Effector CD8-positive, alpha-beta T cell (primary cell): Measurements from ENCODE around the gene NFIC.
A peak's percentile ranks its signal among the peaks of the same experiment; 100 is the strongest.

Source experiments
- DNase-seq: peaks from one replicate; lab custom pipeline; 2025; lab: John Stamatoyannopoulos, UW

Gene NFIC

DNA sequence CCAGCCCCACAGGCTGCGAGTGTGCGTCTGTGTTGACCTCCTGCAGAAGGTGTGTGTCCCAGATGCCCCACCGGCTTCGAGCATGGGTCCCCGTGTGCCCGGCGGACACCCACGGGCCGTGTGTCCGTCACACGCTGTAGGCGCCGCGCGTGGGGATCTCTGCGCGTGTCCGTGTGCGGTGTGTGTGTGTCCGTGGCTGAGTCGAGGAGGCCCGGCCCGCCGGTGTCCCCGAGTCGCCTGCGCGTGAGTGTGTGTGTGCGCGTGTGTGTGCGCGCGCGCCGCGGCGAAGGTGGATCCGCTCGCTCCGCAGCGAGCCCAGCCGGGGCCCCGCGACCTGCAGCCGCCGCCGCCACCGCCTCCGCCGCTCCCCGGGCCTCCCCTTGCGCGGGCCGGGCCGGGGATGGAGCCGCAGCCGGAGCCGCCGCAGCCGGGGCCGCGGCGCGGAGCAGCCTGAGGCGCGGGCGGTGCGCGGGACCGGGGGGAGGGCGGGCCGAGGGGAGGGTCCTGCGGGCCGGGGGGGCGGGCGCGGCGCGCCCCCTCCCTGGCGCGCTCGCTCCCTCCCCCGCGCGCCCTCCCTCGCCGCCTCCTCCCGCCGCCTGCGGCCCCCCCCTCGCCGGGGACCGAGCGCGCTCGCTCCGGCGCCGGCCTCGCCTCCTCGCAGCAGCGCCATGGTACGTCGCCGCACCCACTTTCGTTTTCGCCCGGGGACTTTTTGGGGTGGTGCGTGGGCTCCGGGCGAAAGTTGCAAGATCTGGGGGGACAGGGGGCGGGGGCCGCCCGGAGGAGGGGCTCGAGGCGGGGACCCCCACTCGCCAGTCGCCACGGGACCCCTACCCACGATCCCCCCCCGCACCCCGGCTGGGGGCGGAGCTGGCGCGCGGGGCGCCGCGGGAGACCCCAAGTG, 7.1 kb upstream of the NFIC start:
- peak; percentile 46 for DNase-seq

DNA sequence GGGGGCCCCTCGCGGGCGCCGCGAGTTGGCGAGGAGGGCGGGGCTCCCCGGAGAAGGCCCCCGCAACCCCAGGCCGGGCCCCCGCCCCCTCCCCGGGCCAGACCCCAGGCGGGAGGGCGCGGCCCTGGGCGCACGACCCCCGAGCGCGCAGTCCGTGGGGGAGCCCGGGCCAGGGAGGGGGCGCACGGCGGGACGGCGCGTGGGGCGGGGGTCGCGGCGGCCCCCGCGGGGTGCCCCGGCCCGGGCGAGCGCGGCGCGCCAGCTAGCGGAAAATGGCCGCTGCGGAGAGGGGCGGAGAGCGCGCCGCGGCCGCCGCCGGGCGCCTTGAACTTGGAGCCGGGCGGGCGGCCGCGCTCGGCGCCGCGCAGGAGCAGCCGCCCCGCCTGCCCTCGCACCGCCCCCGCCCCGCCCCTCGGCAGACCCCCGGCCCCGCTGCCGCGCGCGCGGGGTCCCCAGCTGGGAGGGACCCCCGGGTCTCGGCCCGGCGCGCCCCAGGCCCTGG, 6.4 kb upstream of the NFIC start:
- no peak for DNase-seq

DNA sequence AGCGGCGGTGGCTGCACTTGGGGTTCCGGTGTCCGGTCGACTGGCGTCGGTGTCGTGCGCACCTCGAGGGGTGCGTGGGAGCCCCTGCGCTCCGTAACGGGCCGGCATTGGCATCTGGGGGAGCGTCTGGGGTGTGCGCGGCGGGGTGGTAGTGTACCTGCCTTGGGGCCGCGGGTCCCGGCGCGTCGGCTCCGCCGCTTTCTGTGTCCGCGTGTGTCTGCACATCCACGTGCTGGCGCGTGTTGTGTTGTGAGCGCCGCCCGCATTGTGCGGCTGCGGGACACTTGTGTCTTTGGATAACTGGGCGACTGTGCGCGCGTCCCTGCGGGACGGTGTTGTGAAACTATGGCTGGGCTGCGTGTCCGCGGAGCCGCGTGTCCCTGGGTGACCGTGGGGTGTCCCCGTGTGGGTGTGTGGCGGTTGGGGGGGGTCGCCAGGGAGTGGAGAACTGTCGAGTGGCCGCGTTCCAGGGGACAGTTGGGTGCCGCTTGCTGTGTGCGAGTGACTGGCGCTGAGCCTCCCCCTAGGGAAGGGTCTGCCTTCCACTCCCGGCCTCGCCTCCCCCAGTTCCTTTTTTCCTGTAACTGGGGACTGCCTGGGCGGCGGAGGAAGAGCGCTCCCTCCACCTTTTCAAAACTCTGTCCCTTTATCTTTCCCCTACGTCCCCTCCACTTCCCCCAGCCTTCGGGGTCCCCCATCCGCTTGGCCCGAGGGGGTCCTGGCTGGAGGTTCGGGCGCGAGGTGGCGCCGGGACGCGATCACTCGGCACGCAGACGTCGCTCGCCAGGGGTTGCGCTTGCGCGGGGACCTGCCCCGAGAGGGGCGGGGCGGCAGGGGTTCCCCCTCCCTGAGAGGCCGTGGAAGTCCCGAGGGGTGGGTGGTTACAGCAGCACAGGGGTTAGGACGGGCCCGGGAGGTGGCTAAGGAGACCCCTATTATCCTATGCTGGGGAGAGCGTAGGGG, 5.7 kb upstream of the NFIC start:
- peak; percentile 65 for DNase-seq

DNA sequence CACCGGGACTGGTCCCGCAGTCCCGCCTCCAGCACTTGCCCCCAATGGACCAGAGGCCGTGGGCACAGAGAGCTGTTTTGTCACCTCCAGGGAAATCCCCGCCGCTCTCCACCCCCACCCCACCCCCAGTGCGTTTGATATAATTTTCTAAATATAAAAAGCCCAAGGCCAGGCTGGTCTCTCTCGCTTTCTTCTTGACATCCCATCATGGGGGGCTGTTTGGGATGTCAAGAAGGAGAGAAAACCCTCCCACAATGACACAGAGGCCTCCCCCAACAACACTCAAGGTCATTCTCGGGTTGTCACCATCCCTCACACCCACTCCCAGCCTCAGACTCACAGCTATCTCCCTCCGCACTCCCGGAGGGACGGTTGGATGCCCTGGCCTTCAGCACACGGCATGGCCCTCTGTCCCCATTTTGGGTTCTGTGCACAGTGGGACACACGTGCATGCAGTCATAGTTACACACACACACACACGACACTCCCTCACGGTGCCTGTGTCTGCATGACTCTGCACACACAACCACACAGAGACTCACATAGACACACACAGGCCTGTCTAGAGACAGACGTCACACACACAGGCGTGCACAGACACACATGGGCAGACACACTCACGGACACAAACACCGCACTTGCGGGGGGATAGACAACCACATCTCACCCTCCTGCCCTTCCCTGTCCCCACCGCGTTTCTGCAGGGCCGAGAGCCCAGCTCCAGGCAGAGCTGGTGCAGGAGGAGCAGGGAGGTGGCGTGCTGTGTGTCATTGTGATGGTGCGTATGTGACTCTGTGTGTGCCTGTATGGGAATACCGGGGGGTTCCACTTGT, 4.8 kb upstream of the NFIC start:
- DNase-seq, result no peak

DNA sequence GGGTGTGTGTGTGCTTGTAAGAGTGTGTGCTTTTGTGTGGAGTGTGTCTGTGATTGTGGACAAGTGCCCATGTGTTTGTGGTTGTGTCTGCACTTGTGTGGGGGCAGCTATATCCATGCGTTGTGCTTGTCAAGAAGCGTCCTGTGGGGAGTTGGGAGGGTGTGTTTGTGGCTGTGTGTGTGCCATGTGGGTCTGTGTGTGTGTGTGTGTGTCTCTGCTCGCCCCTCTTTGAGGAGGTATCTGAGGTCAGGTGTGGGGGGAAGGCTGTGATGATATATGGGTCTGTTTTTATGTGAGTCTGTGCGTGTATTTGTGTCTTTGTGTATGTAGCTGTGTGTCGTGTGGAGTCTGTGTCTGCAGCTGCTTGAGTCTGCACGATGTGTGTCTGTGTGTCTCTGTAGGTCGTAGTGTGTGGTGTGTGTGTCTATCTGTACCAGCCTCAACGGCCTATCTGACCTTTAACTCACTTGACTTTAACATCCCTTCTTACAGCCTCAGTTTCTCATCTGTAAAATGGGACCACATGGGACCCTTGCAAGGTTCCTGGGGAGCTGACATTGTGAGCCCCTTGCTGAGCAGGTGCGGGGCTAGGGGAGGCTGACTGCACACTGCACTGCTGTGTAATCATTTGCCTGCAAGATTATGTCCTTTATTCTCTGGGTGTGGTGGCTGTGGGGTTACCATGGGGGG, 4.0 kb upstream of the NFIC start:
- DNase-seq, result no peak

DNA sequence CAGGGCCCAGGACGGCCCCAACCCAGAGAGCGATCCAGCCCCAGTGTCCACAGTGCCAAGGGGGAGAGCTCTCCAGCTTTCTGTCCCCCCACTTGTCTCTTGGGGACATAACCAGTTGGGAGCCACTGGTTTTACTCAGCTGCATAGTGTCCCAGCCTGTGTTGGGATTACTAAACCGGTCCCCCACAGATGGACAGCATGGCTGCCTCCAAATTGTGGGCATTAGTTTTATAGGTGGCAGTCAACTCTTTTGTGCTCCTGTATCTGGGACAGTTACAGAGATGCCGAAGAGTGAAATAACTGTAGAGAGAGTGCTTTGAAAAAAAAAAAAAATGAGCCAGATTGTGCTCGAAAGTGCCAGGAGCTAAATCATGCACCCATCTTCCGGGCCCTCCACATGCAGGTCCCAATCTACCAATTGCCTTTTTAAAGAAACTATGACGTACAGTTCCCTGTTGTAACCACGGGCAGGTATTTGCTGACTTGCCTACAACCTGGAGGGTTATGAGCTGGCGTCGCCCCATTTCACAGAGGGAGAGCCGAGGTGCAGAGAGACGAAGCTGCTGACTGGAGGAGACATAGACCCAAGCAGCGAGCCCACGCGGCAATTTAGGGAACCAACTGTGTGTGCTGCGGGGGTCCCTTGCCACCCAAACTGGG, 2.4 kb upstream of the NFIC start:
- DNase-seq, result no peak

DNA sequence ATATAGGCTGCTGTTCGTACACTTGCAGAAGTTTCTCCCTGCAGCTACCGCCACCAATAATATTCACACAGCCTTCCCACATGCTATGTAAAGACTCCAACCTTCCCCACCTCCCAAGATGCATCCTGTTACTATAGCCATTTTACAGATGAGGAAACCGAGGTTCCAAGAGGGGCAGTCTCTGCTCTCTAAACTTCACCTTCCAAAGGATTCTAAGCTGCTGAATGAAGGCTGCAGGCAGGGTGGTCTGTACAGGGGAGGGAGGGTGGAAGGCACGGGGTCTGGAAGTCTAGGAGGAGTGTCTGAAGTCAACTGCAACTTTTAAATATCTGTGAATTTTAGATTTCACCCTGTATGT, 1.9 kb upstream of the NFIC start:
- DNase-seq, result no peak

DNA sequence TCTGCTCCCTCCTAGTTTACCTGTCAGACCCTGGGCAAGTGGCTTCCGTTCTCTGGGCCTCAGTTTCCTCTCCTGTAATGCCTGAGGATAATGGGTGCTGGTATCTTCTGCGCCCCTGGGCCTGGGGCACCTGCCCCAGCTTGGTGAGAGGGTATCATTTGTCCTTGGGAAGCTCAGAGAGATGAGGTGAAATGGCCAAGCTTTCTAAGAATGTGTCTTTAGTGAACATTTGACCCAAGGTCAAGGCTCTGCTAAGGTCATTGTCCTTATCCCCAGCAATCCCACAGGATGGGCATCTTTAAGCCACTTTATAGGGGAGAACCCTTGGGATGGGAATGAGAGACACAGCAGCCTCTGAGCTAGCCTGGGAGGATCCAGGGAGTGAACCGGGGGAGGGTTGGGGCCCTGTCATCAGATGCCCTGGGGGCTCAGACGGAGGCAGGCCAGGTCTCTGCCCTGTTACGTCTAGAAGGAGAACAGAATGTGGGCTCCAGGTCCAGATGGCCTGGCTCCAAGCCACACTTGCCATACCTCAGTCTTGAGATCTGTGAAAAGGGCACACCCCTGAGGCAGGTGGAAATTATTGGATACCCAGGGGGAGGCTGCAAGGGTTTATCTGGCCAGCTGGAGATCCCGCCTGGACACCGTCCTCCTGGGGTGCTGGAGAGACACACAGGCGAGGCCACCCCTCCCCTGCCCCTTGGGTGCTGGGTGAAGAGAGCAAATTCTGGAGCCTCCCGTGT, 1.1 kb upstream of the NFIC start:
- DNase-seq, result no peak

DNA sequence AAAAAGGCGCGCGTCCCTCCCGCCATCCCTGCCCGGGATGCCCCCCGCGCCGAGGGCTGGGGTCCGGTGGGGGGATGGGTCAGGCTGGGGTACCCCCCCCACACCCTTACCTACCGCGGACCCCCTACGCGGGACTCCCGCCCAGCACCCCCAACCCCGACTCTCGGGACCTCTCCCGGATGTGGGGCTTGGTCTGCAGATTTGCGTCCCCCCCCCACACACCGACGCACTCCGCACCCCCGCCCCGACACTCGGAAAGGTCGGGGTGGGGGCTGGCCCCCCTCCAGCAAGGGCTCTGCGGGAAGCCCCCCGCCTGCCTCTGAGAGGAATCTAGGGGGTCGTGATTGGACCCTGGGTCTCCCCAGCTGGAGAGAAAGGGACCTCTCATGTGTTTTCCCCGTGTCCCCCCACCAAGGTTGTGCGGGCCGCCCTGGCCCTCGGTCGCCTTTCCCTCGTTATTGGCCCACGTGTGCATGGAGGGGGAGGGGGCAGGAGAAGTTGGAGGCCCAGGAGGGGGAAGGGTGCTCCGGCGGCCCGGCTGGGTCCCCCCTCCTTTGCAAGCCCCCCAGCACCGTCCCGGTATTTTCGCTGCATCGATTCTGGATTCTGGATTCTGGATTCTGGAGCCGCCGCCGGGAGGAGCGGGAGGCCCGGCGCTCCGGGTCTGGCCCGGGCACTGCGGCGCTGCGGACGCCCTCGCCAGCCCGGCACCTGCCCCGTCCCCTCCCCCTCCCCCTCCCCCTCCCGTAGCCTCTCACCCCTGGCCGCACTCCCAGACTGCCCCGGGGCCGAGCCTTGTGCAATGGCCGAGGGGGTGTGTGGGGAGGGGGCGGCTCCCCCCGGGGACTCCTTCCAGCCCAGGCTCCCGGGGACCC, 607 bp downstream of the NFIC start:
- DNase-seq, result no peak

DNA sequence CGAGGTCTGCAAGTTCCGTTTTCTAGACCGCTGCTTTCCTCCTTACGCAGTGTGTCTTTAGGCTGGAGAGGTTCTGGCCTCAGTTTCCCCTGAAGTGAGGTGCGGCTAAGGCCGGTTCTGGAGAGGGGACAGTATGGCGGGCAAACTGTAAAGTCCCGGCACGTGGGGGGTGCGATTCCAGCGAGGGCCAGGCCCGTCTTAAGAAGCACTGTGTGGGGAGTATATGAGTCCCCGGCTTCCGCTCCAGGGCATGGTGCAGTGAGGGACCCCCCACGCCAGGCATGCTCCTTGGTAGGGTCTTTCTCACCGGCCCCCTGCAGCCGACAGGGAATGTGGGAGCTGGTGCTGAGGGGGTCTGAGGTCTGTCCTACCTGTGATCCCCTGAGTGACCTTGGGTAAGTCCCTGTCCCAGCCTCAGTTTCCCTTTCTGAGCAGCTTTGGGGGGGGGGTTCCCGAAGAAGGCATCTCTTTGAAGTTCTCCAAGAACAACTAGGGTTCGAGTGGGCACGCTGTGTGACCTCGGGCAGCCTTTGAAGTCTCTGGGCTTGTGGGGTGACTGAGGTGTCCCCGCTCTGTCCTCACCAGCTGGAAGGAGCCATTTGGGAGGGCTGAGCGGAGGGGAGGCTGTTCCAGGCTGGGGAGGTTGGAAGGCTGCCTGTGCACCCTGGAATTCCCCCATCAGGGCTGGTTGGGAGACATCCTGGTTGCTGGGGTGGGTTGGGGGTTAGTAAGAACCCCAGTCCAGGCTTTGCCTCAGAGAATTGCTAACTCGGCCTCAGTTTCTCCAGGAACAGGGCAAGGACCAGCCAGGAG, 1.5 kb downstream of the NFIC start:
- DNase-seq, result no peak

DNA sequence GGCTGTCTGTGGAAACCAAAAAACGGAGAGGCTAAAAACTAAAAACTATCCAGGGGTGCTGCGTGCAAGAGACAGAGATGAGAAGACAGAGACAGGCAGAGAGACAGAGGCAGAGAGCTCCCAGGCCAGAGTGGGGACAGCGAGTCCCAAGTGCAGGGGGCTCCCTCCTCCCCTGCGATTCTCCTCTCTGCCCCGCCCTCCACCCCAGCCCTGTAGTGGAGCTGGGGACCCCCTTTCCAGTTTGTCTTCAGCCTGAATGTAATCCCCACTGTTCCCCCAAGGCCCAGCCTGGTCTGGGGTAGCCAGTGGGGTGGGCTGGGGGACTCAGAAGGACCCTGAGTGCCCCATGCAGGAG, 2.0 kb downstream of the NFIC start:
- no peak for DNase-seq

DNA sequence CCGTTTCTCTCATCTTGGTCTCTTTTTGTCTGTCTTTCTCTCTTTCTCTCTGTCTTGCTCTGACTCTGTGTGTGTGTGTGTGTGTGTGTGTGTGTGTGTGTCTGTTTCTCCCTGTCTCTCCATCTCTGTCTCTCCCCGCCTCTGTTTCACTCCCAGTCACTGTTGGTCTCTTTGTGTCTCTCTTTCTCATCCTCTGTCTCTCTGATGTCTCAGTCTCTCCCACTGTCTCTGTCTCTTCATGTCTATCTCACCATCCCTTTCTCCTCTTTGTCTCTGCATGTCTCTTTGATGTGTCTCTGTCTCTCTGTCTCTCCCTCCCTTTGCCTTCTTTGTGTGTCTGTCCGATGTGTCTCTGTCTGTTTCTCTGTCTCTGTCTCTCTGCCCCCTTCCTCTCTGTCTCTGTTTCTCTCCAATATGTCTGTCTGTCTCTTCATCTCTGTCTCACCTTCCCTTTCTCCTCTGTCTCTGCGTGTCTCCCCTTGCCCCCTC, 2.5 kb downstream of the NFIC start:
- DNase-seq, result no peak

DNA sequence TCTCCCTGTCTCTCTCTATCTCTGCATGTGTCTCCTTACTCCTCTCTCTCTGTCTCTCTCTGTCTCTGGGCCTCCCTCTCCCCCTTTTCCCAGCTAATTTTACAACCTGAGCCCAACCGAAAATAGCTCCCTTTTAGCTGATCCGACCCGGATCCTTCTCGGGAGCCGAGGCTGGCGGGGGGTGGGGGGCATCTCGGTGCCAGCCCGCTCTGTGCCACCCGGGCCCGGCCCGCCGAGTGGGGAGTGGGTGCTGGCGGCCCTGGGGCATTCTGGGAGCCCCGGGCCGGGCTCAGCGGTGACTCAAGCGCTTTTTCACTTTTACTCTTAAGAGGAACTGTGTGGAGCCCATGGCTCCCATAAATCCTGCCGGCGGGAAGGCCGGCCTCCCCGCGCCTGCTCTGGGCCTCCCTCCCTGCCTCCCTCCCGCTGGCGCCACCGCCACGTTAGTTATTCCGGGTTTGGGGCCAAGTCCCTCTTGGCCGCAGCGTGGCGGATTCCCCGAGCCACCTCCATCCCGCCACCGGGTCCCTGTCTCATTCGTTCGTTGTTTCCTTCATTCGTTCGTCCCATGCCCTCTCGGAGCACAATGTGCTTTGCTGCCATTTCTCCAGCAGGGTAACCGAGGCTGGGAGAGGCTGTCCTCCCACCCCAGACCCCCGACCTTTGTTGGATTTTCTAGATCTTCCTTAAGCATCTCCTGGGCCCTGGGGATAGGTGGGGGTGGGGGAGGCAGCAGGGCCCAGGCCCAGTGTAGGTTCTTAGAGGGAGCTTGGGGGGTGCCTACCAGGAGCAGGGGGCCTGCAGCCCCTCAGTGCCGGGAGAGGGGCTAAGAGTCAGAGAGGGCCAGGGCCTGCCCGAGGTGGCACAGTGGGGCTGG, 3.2 kb downstream of the NFIC start:
- DNase-seq, result no peak

DNA sequence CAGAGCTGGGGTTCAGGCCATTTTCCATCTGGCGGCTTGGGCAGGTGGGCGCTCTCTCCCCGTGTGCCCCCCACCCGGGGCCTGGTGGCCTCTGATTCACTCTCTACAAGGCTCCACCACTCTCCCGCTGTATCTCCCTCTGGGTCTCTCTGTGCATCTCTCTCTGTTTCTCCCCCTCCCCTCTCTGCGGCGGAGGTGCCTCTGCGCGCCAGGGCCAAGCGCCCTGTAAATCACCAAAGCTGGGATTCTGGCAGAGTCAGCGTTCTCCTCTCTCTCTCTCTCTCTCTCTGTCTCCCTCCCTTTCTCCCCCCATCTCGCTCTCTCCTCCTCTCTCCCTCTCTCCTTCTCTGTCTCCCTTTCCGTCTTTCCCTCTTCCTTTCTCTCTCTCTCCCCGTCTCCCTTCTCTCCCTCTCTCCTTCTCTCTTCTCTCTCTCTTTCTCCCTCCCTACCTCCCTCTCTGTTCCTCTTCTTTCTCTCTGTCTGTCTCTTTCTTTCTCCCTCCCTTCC, 3.9 kb downstream of the NFIC start:
- DNase-seq, result no peak

DNA sequence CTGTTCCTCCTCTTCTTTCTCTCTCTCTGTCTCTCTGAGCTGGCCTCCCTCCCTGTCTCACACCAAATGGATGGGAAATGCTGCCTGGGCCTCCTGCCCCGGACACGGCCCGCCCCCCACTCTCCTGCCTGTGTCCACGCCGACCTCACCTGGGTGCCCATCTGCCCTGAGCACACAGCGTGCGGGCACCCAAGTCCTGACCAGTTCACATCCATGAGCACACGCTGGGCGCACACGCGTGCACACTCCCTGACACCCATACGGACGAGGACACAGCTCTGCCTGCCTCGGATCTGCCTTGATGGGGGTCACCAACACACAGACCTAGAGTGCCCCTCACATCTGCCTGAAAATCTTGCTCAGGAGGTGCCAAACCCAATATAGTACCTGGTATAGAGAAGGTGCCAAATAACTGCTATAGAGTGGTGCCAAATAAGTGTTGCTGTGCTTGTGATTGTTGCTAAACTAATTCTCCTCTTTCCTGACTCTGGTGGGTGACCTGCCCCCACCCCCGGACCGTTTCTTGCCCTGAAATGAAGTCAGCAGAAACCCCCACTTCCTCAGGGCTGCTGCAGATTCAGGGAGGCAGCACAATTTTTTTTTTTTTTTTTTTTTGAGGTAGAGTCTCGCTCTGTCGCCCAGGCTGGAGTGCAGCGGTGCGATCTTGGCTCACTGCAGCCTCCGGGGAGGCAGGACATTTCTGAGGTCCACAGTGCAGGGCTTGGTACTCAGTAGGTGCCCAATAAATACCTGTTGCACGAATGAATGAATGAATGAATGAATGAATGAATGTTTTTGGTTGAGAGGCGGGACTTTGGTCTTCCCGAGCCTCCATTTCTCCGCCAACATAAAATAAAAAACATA, 4.6 kb downstream of the NFIC start:
- DNase-seq, result no peak

DNA sequence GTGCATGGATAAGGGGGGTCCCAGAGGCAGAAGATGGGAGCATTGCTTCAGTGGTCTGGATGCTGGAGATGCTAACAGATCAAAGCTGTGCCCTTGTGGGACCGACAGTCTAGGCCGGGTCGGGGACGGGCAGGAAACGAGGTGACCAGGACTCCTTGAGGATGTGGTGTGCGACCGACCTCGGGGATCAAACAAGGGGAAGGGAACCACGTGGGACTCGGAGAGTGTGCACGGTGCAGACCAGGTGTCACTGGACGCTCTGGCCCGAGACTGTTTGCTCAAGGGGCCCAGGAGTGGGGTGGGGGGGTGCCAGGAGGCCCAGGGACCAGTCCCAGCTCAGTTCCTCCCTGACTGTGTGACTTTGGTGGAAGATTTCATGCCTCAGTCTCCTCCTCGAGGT, 6.0 kb downstream of the NFIC start:
- DNase-seq, result no peak
